GM19438 (cell line): ENCODE measurements around the gene BUD13.

Source experiments
- ATAC-seq: cut with Tn5 transposase; IDR thresholded peaks from one replicate; pipeline ENCODE4 v1.9.1; 2021; ENCODE audit warnings: low read depth; ENCODE audit not compliant: unreplicated experiment

Gene BUD13

GRCh38 chr11:116792869-116793771 is 20.3 kb upstream of the BUD13 start:
- ATAC-seq, result no peak

- no peak for ATAC-seq
These were observed 19.5 kb upstream of the BUD13 start for GRCh38 chr11:116792144-116792868.

- no peak for ATAC-seq
These were observed 19.0 kb upstream of the BUD13 start, which contains the start of gene APOA5 for GRCh38 chr11:116791813-116792143. Gene APOA5 (minus strand): TSS chr11:116791879. CDS start chr11:116791860, 19 bp downstream.

- ATAC-seq, result no peak
These were observed 18.4 kb upstream of the BUD13 start for GRCh38 chr11:116791002-116791812.

GRCh38 chr11:116790167-116791001 is 17.6 kb upstream of the BUD13 start:
- ATAC-seq, result no peak

- ATAC-seq, result no peak
These were observed 16.2 kb upstream of the BUD13 start for GRCh38 chr11:116788975-116789374.

GRCh38 chr11:116788534-116788933 is 15.7 kb upstream of the BUD13 start:
- no peak for ATAC-seq

- ATAC-seq, result peak; percentile 96
These were observed 15.1 kb upstream of the BUD13 start, which contains the start of gene ZPR1 for GRCh38 chr11:116787786-116788486. Gene ZPR1 (minus strand): TSS chr11:116788023. CDS start chr11:116787990, 33 bp downstream.

GRCh38 chr11:116787436-116787785 is 14.6 kb upstream of the BUD13 start:
- ATAC-seq, result no peak

GRCh38 chr11:116786966-116787365 is 14.2 kb upstream of the BUD13 start:
- ATAC-seq, result no peak

- no peak for ATAC-seq
These were observed 13.5 kb upstream of the BUD13 start for GRCh38 chr11:116786326-116786725.

GRCh38 chr11:116782728-116783127 is 9.9 kb upstream of the BUD13 start:
- ATAC-seq, result no peak

GRCh38 chr11:116778556-116778955 is 5.8 kb upstream of the BUD13 start:
- ATAC-seq, result no peak

- no peak for ATAC-seq
These were observed 4.3 kb upstream of the BUD13 start for GRCh38 chr11:116777056-116777455.

- no peak for ATAC-seq
These were observed 3.8 kb upstream of the BUD13 start for GRCh38 chr11:116776522-116776984.

- no peak for ATAC-seq
These were observed 3.2 kb upstream of the BUD13 start for GRCh38 chr11:116775975-116776374.

- ATAC-seq, result no peak
These were observed 1.9 kb upstream of the BUD13 start for GRCh38 chr11:116774661-116775060.

GRCh38 chr11:116773203-116774097 is 663 bp upstream of the BUD13 start:
- peak; percentile 45 for ATAC-seq
